Neuronal stem cell (in vitro differentiated cells): ENCODE measurements around the gene ADAMTS17.

Source experiments
- DNase-seq: peaks from one replicate; pipeline ENCODE4 v3.0.0-alpha.2; 2013; ENCODE audit warnings: low spot score
- H2AFZ ChIP-seq: one replicate; pipeline ENCODE4 v1.6.1; 2013; ENCODE audit warnings: mild to moderate bottlenecking, low read length, inconsistent platforms
- H2AK5ac ChIP-seq: 2 replicates; pipeline ENCODE4 v1.6.1; 2013; ENCODE audit warnings: low read depth, mild to moderate bottlenecking, inconsistent platforms, low read length, moderate library complexity, mixed read lengths
- H2BK120ac ChIP-seq: 2 replicates; pipeline ENCODE4 v1.6.1; 2013; ENCODE audit warnings: low read depth, mild to moderate bottlenecking, inconsistent platforms, low read length, moderate library complexity, mixed read lengths
- H2BK12ac ChIP-seq: one replicate; pipeline ENCODE4 v1.6.1; 2013; ENCODE audit warnings: low read length, inconsistent platforms
- H2BK15ac ChIP-seq: 2 replicates; pipeline ENCODE4 v1.6.1; 2013; ENCODE audit warnings: mild to moderate bottlenecking, low read length, inconsistent platforms, mixed read lengths
- H2BK5ac ChIP-seq: one replicate; pipeline ENCODE4 v1.6.1; 2013; ENCODE audit warnings: inconsistent platforms, mild to moderate bottlenecking, low read length, moderate library complexity
- H3K14ac ChIP-seq: one replicate; pipeline ENCODE4 v1.6.1; 2013; ENCODE audit warnings: low read length, inconsistent platforms
- H3K18ac ChIP-seq: 2 replicates; pipeline ENCODE4 v1.6.1; 2013; ENCODE audit warnings: low read length, inconsistent platforms
- H3K23ac ChIP-seq: 2 replicates; pipeline ENCODE4 v1.6.1; 2013; ENCODE audit warnings: low read depth, mild to moderate bottlenecking, mixed read lengths, low read length, inconsistent platforms; ENCODE audit not compliant: poor library complexity
- H3K27ac ChIP-seq: replicated peaks from 3 replicates; pipeline ENCODE4 v1.5.1; 2013; ENCODE audit warnings: low read length, inconsistent platforms
- H3K27me3 ChIP-seq, 3 experiments: 2 replicates each; pipeline ENCODE4 v1.6.1; 2013; ENCODE audit warnings: low read length in 3 of 3, mild to moderate bottlenecking in 2 of 3, inconsistent platforms in 1 of 3, low read depth in 1 of 3, mixed read lengths in 1 of 3, moderate library complexity in 1 of 3; ENCODE audit not compliant: control insufficient read depth in 3 of 3, insufficient read depth in 3 of 3
- H3K36me3 ChIP-seq, 2 donors: replicated peaks in 1 of 2; 2 replicates each; pipeline ENCODE4 v1.6.1; 2013; ENCODE audit warnings: low read length in 2 of 2; ENCODE audit not compliant: control insufficient read depth in 2 of 2, insufficient read depth in 2 of 2
- H3K4ac ChIP-seq: 2 replicates; pipeline ENCODE4 v1.6.1; 2013; ENCODE audit warnings: inconsistent platforms, mild to moderate bottlenecking, low read length, moderate library complexity
- H3K4me1 ChIP-seq, 2 donors: 1 replicate in 1 of 2; 2 replicates in 1 of 2; pipeline ENCODE4 v1.6.1; 2013; ENCODE audit warnings: low read length in 2 of 2, low read depth in 1 of 2; ENCODE audit not compliant: control insufficient read depth in 2 of 2, insufficient read depth in 1 of 2
- H3K4me2 ChIP-seq: one replicate; pipeline ENCODE4 v1.6.1; 2013; ENCODE audit warnings: mild to moderate bottlenecking, low read length, inconsistent platforms; ENCODE audit not compliant: insufficient read depth, poor library complexity, severe bottlenecking
- H3K4me3 ChIP-seq, 2 donors: 2 replicates each; pipeline ENCODE4 v1.5.1; 2013; ENCODE audit warnings: low read length in 2 of 2, mild to moderate bottlenecking in 2 of 2, inconsistent platforms in 1 of 2, moderate library complexity in 1 of 2
- H3K79me1 ChIP-seq: one replicate; pipeline ENCODE4 v1.6.1; 2013; ENCODE audit warnings: low read depth, mild to moderate bottlenecking, inconsistent platforms, low read length, moderate library complexity
- H3K9ac ChIP-seq: one replicate; pipeline ENCODE4 v1.6.1; 2013; ENCODE audit warnings: mild to moderate bottlenecking, low read depth, low read length, inconsistent platforms; ENCODE audit not compliant: poor library complexity
- H3K9me3 ChIP-seq, 2 donors: replicated peaks in 1 of 2; 2 replicates each; pipeline versions ENCODE3 to v1.6.1; 2013; ENCODE audit warnings: low read length in 2 of 2, mild to moderate bottlenecking in 2 of 2, inconsistent platforms in 1 of 2, low read depth in 1 of 2, mixed read lengths in 1 of 2, moderate library complexity in 1 of 2; ENCODE audit not compliant: control insufficient read depth in 2 of 2, insufficient read depth in 1 of 2
- H4K8ac ChIP-seq: one replicate; pipeline ENCODE4 v1.6.1; 2013; ENCODE audit warnings: low read depth, mild to moderate bottlenecking, inconsistent platforms, low read length, moderate library complexity
- H4K91ac ChIP-seq: one replicate; pipeline ENCODE4 v1.6.1; 2013; ENCODE audit warnings: low read length, low read depth, mild to moderate bottlenecking, inconsistent platforms; ENCODE audit not compliant: poor library complexity
- WGBS, 2 donors: extraction: QIAGEN DNeasy Blood & Tissue Kit; methylation state at CpG; one replicate each; pipeline ENCODE4 v1.1.7; 2013; ENCODE audit warnings: missing lambda C conversion rate in 2 of 2, mixed read lengths in 1 of 2; ENCODE audit not compliant: insufficient read length in 2 of 2, insufficient replicate concordance in 1 of 2; ENCODE audit errors: extremely low coverage in 2 of 2; 5-methylcytosine and 5-hydroxymethylcytosine counted together

ADAMTS17 gene

GRCh38 chr15:100186960-100187359, 154.8 kb downstream of the ADAMTS17 start:
- Histone ChIP-seq H4K91ac (no peak overlapping the region), H4K8ac (no peak overlapping the region), H3K14ac (no peak overlapping the region), H3K4ac (no peak overlapping the region), H2AFZ (no peak overlapping the region), H3K9me3 (no peaks in the 10 kb centered on the region), H2BK15ac (no peak overlapping the region), H3K4me1 (peaks cover 0 to 5% of the 10 kb centered on the region in 2 donors), H2BK12ac (no peak overlapping the region), H3K18ac (no peak overlapping the region), H3K27ac (no peak overlapping the region), H3K36me3 (no peaks in the 10 kb centered on the region), H3K79me1 (no peaks in the 10 kb centered on the region), H3K23ac (no peak overlapping the region), H2AK5ac (no peak overlapping the region), H3K27me3 (no peaks in the 10 kb centered on the region), H3K9ac (no peak overlapping the region), H3K4me2 (no peak overlapping the region), H2BK5ac (no peak overlapping the region), H2BK120ac (no peak overlapping the region), H3K4me3 (no peak overlapping the region)
- WGBS, 2 donors: no CpG with 5 or more reads among the region's 6 CpGs
- no peak for DNase-seq

- no peak overlapping the region for H2BK5ac ChIP-seq
These were observed 155.4 kb downstream of the ADAMTS17 start for GRCh38 chr15:100186366-100186765.

GRCh38 chr15:100183921-100184495, 157.8 kb downstream of the ADAMTS17 start:
- Histone ChIP-seq H3K18ac (no peak overlapping the region), H2AFZ (no peak overlapping the region), H3K27me3 (no peaks in the 10 kb centered on the region), H3K23ac (no peak overlapping the region), H2BK12ac (no peak overlapping the region), H3K4me3 (no peak overlapping the region), H2BK120ac (no peak overlapping the region), H3K79me1 (no peaks in the 10 kb centered on the region), H3K4me2 (no peak overlapping the region), H4K91ac (no peak overlapping the region), H3K9ac (no peak overlapping the region), H4K8ac (no peak overlapping the region), H2AK5ac (no peak overlapping the region), H3K14ac (no peak overlapping the region), H2BK5ac (no peak overlapping the region), H3K4ac (no peak overlapping the region), H2BK15ac (no peak overlapping the region), H3K36me3 (no peaks in the 10 kb centered on the region), H3K4me1 (peaks cover 0 to 1% of the 10 kb centered on the region in 2 donors), H3K27ac (no peak overlapping the region), H3K9me3 (no peaks in the 10 kb centered on the region)
- no CpG with 5 or more reads among the region's 4 CpGs for WGBS, 2 donors
- no peak for DNase-seq

More at GRCh38 chr15:100186366-100186765, 155.4 kb downstream of the ADAMTS17 start:
- Histone ChIP-seq H3K4ac (no peak overlapping the region), H3K27me3 (no peaks in the 10 kb centered on the region), H3K4me1 (peaks cover 0 to 3% of the 10 kb centered on the region in 2 donors), H3K9ac (no peak overlapping the region), H4K8ac (no peak overlapping the region), H4K91ac (no peak overlapping the region), H3K9me3 (no peaks in the 10 kb centered on the region), H3K23ac (no peak overlapping the region), H3K36me3 (no peaks in the 10 kb centered on the region), H3K4me3 (no peak overlapping the region), H3K79me1 (no peaks in the 10 kb centered on the region), H3K4me2 (no peak overlapping the region), H2BK12ac (no peak overlapping the region), H2AFZ (no peak overlapping the region), H2BK15ac (no peak overlapping the region), H3K27ac (no peak overlapping the region), H3K18ac (no peak overlapping the region), H3K14ac (no peak overlapping the region), H2BK120ac (no peak overlapping the region), H2AK5ac (no peak overlapping the region)
- no peak for DNase-seq
- no CpG with 5 or more reads among the region's 5 CpGs for WGBS, 2 donors

- Histone ChIP-seq H3K4me3 (no peak overlapping the region), H3K4ac (no peak overlapping the region), H3K14ac (no peak overlapping the region), H4K91ac (no peak overlapping the region), H2BK12ac (no peak overlapping the region), H2BK5ac (no peak overlapping the region), H2BK15ac (no peak overlapping the region), H2AFZ (no peak overlapping the region), H3K36me3 (no peaks in the 10 kb centered on the region), H2AK5ac (no peak overlapping the region), H3K27ac (no peak overlapping the region), H3K9me3 (no peaks in the 10 kb centered on the region), H3K18ac (no peak overlapping the region), H2BK120ac (no peak overlapping the region), H3K4me1 (no peaks in the 10 kb centered on the region), H3K27me3 (no peaks in the 10 kb centered on the region), H3K79me1 (no peaks in the 10 kb centered on the region), H4K8ac (no peak overlapping the region), H3K4me2 (no peak overlapping the region), H3K9ac (no peak overlapping the region), H3K23ac (no peak overlapping the region)
- WGBS, 2 donors: no CpG with 5 or more reads among the region's 2 CpGs
- DNase-seq: no peak
These were observed 160.9 kb downstream of the ADAMTS17 start for GRCh38 chr15:100180921-100181320.
